G401 (cell line): ENCODE data around the gene HTATIP2. TPM values are rescaled to one million over a fixed set of nuclear protein-coding genes. Genes with fewer than 3 reads are reported as not detected.

Experiments used
- DNase-seq: peaks from one replicate; pipeline ENCODE4 v3.0.0-alpha.2; 2015; ENCODE audit warnings: low spot score
- in situ Hi-C: cut with HindIII; loops from 2 replicates; pipeline ENCODE4 v1.10.0; 2016; ENCODE audit warnings: low sequenced_read_pairs, mixed read lengths
- total RNA-seq: library from RNA; depleted of rRNA; stranded (reverse); fragments of >200 nt; shearing (Covaris generic); gene quantifications from 2 replicates; pipeline ENCODE4 v1.2.3, GENCODE V29; 2014; rRNA removed

HTATIP2 gene
- total RNA-seq, 1 experiment from 2014 or later = not detected

GRCh38 chr11:20421946-20422345 lies 58.4 kb downstream of the HTATIP2 start:
- in situ Hi-C loops = no loop called here
- DNase-seq = no peak

DNA sequence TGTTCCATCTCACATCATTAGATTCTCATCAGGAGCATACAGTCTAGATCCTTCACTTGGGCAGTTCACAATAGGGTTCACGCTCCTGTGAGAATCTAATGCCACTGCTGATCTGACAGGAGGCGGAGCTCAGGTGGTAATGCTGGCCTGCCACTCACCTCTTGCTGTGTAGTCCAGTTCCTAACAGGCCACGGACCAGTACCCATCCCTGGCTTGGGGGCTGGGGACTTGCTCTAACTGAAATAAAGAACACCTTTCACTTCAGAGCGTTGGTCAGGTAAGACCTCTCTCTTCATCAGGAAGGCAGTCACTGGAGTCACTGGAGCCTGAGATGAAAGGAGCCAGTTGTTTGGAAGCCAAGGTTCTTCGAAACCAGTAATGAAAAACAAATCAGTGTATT lies 65.7 kb downstream of the HTATIP2 start:
- DNase-seq = no peak
- in situ Hi-C loops = no loop called here

Other genes with a start within 250 kb of the HTATIP2 start
- not detected in 2 replicates for gene DBX1, start 203.2 kb upstream of the HTATIP2 start, total RNA-seq
- gene PRMT3, start 24.0 kb downstream of the HTATIP2 start, total RNA-seq = 30.9 and 53.6 TPM in 2 replicates
- gene SLC6A5, start 235.9 kb downstream of the HTATIP2 start, total RNA-seq = not detected in 2 replicates